ENCODE measurements around the gene ATP2B2. TPM values are rescaled to one million over a fixed set of nuclear protein-coding genes. Genes with fewer than 3 reads are reported as not detected.
A peak's percentile ranks its signal among the peaks of the same experiment; 100 is the strongest.

The ATP2B2 gene
- total RNA-seq, 1 donor from 2014 or later = not detected

DNA sequence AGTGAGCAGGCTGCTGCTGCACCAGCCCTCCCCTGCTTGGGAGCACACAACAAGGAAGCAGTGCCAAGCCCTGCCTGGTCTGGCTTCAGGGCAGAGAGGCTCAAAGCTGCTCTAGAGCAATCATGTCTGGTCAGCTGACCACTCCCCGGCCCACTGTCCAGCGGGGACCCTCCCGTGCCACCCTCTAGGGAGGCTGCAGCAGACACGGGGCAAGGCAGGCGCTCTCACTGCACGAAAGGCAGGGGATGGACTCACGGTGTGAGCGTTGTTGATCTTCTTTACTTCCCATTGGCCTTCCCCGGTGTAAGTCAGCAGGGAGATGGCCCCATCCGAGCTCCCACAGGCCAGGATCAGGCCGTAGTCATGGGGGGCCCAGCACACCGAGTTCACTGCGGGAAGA, 193.7 kb downstream of the ATP2B2 start:
- no peaks in the 10 kb centered on the region for H4K20me1 ChIP-seq (ENCODE audit: low read depth)
- TF ChIP-seq, protein P1, sequence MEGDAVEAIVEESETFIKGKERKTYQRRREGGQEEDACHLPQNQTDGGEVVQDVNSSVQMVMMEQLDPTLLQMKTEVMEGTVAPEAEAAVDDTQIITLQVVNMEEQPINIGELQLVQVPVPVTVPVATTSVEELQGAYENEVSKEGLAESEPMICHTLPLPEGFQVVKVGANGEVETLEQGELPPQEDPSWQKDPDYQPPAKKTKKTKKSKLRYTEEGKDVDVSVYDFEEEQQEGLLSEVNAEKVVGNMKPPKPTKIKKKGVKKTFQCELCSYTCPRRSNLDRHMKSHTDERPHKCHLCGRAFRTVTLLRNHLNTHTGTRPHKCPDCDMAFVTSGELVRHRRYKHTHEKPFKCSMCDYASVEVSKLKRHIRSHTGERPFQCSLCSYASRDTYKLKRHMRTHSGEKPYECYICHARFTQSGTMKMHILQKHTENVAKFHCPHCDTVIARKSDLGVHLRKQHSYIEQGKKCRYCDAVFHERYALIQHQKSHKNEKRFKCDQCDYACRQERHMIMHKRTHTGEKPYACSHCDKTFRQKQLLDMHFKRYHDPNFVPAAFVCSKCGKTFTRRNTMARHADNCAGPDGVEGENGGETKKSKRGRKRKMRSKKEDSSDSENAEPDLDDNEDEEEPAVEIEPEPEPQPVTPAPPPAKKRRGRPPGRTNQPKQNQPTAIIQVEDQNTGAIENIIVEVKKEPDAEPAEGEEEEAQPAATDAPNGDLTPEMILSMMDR (IDR thresholded peaks at IDR 0.05) = no peak
- TF ChIP-seq EZH2phosphoT487 (IDR thresholded peaks at IDR 0.05) (no peak), EZH2 (IDR thresholded peaks at IDR 0.05) (no peak)
- Mint-ChIP-seq H3K27ac (no peak overlapping the region), H3K4me3 (no peak overlapping the region), H3K27me3 (ENCODE audit: insufficient read depth, low read depth) (peaks cover 2% of the 10 kb centered on the region), H3K4me1 (no peaks in the 10 kb centered on the region), H3K36me3 (peaks cover 18% of the 10 kb centered on the region), H3K9me3 (no peaks in the 10 kb centered on the region)
- H3K4me1 ChIP-seq = no peaks in the 10 kb centered on the region
- H2AFZ ChIP-seq (replicated peaks) = no peak overlapping the region
- DNase-seq (ENCODE audit: low spot score) = no peak
- H3K27me3 ChIP-seq = no peaks in the 10 kb centered on the region
- no peak overlapping the region for H3K27ac ChIP-seq
- no peak overlapping the region for H3K4me3 ChIP-seq
- peaks cover 6% of the 10 kb centered on the region for H3K36me3 ChIP-seq
- H3F3A ChIP-seq (ENCODE audit: low read depth) = no peaks in the 10 kb centered on the region
- no peaks in the 10 kb centered on the region for H3K79me2 ChIP-seq (ENCODE audit: low read depth)
- no peak overlapping the region for H3K4me2 ChIP-seq
- H3K9me3 ChIP-seq (ENCODE audit: low read depth) = no peaks in the 10 kb centered on the region
- no peak overlapping the region for H3K9ac ChIP-seq

DNA sequence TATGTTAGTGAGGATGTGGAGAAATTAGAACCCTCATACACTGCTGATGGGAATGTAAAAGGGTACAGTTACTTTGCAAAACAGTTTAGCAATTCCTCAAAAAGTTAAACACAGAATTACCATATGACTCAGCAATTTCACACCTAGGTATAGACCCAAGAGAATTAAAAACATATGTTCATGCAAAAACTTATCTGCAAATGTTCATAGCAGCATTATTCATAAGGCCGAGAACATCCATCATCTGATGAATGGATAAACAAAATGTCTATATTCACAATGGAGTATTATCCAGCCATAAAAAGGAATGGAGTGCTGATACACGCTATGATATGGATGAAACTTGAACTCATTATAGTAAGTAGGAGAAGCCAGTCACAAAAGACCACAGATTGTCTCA, 194.8 kb downstream of the ATP2B2 start:
- no peak overlapping the region for H3K27ac Mint-ChIP-seq
- peaks cover 2% of the 10 kb centered on the region for H3K27me3 Mint-ChIP-seq (ENCODE audit: insufficient read depth, low read depth)
- H3K36me3 ChIP-seq = peaks cover 6% of the 10 kb centered on the region
- no peaks in the 10 kb centered on the region for H3K27me3 ChIP-seq
- H3K4me3 ChIP-seq = no peak overlapping the region
- no peak overlapping the region for H2AFZ ChIP-seq (replicated peaks)
- no peaks in the 10 kb centered on the region for H3K4me1 Mint-ChIP-seq
- H4K20me1 ChIP-seq (ENCODE audit: low read depth) = no peaks in the 10 kb centered on the region
- TF ChIP-seq, protein P1 (IDR thresholded peaks at IDR 0.05) = no peak
- TF ChIP-seq EZH2phosphoT487 (IDR thresholded peaks at IDR 0.05) = no peak
- no peak for TF ChIP-seq EZH2 (IDR thresholded peaks at IDR 0.05)
- no peaks in the 10 kb centered on the region for H3F3A ChIP-seq (ENCODE audit: low read depth)
- H3K36me3 Mint-ChIP-seq = peaks cover 18% of the 10 kb centered on the region
- H3K79me2 ChIP-seq (ENCODE audit: low read depth) = no peaks in the 10 kb centered on the region
- no peak overlapping the region for H3K4me2 ChIP-seq
- no peaks in the 10 kb centered on the region for H3K9me3 Mint-ChIP-seq
- H3K27ac ChIP-seq = no peak overlapping the region
- H3K9me3 ChIP-seq (ENCODE audit: low read depth) = no peaks in the 10 kb centered on the region
- no peaks in the 10 kb centered on the region for H3K4me1 ChIP-seq
- H3K4me3 Mint-ChIP-seq = no peak overlapping the region
- H3K9ac ChIP-seq = no peak overlapping the region
- DNase-seq (ENCODE audit: low spot score) = no peak

GRCh38 chr3:10309736-10310135, 195.7 kb downstream of the ATP2B2 start:
- Histone ChIP-seq H3F3A (ENCODE audit: low read depth) (no peaks in the 10 kb centered on the region), H3K79me2 (ENCODE audit: low read depth) (no peaks in the 10 kb centered on the region), H4K20me1 (ENCODE audit: low read depth) (no peaks in the 10 kb centered on the region), H3K9me3 (ENCODE audit: low read depth) (no peaks in the 10 kb centered on the region), H3K4me3 (no peak overlapping the region), H2AFZ (replicated peaks) (no peak overlapping the region), H3K27ac (peak overlapping the region; percentile 13), H3K27me3 (no peaks in the 10 kb centered on the region), H3K36me3 (peaks cover 6% of the 10 kb centered on the region), H3K9ac (no peak overlapping the region), H3K4me1 (no peaks in the 10 kb centered on the region), H3K4me2 (no peak overlapping the region)
- Mint-ChIP-seq H3K36me3 (peaks cover 22% of the 10 kb centered on the region), H3K4me3 (no peak overlapping the region), H3K27ac (no peak overlapping the region), H3K9me3 (no peaks in the 10 kb centered on the region), H3K27me3 (ENCODE audit: insufficient read depth, low read depth) (peaks cover 2% of the 10 kb centered on the region), H3K4me1 (no peaks in the 10 kb centered on the region)
- TF ChIP-seq EZH2 (IDR thresholded peaks at IDR 0.05) = no peak
- TF ChIP-seq, protein P1 (IDR thresholded peaks at IDR 0.05) = no peak
- no peak for TF ChIP-seq EZH2phosphoT487 (IDR thresholded peaks at IDR 0.05)
- DNase-seq (ENCODE audit: low spot score) = no peak
